ENCODE data around the gene EPS8.

GRCh38 chr12:15763328-15763727 is 25.9 kb downstream of the EPS8 start:
- TF ChIP-seq, protein P1, sequence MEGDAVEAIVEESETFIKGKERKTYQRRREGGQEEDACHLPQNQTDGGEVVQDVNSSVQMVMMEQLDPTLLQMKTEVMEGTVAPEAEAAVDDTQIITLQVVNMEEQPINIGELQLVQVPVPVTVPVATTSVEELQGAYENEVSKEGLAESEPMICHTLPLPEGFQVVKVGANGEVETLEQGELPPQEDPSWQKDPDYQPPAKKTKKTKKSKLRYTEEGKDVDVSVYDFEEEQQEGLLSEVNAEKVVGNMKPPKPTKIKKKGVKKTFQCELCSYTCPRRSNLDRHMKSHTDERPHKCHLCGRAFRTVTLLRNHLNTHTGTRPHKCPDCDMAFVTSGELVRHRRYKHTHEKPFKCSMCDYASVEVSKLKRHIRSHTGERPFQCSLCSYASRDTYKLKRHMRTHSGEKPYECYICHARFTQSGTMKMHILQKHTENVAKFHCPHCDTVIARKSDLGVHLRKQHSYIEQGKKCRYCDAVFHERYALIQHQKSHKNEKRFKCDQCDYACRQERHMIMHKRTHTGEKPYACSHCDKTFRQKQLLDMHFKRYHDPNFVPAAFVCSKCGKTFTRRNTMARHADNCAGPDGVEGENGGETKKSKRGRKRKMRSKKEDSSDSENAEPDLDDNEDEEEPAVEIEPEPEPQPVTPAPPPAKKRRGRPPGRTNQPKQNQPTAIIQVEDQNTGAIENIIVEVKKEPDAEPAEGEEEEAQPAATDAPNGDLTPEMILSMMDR (conservative IDR thresholded peaks at IDR 0.05) = no peak
- no peak for TF ChIP-seq ZFX (IDR thresholded peaks at IDR 0.05)

All from C4-2B (cell line).